IMR-90 (cell line): ENCODE data around the gene ATP13A2. TPM values are rescaled to one million over a fixed set of nuclear protein-coding genes. Genes with fewer than 3 reads are reported as not detected.

Experiments
- ATAC-seq: fragments of 200-7000 bp; cut with Tn5 transposase; 2 replicates; pipeline ENCODE4 v1.9.1; 2020; ENCODE audit warnings: low read depth, mild to moderate bottlenecking, moderate library complexity
- BruUV-seq: library from RNA; stranded (reverse); fragments of 400-500 nt; replicated peaks from 2 replicates; lab custom pipeline; 2021; lab: Mats Ljungman, UMichigan
- CTCF ChIA-PET: fragments of 300-600 bp; formaldehyde crosslinking; extraction: SDS; loops from one replicate; lab custom pipeline; 2021; ENCODE audit warnings: antibody characterized with exemption; lab: Yijun Ruan, JAX
- POLR2A ChIA-PET: fragments of 300-600 bp; sonication (Branson Sonifier 250); formaldehyde crosslinking; loops from one replicate; lab custom pipeline; 2022; ENCODE audit warnings: antibody characterized with exemption; ENCODE audit not compliant: unreplicated experiment; lab: Charles Lee
- DNase-seq: peaks from one replicate; pipeline ENCODE4 v3.0.0; 2013
- H2AFZ ChIP-seq: replicated peaks from 2 replicates; pipeline ENCODE3; 2013; ENCODE audit warnings: low read length, mild to moderate bottlenecking; ENCODE audit not compliant: poor library complexity
- H2AK5ac ChIP-seq: 2 replicates; pipeline ENCODE4 v1.6.1; 2013; ENCODE audit warnings: low read depth, low read length, inconsistent platforms
- H2AK9ac ChIP-seq: replicated peaks from 2 replicates; pipeline ENCODE3; 2013; ENCODE audit warnings: mild to moderate bottlenecking, low read depth, low read length, moderate library complexity; ENCODE audit not compliant: poor library complexity
- H2BK120ac ChIP-seq: 2 replicates; pipeline ENCODE4 v1.6.1; 2013; ENCODE audit warnings: low read depth, low read length, inconsistent platforms
- H2BK15ac ChIP-seq: 3 replicates; pipeline ENCODE4 v1.6.1; 2013; ENCODE audit warnings: low read depth, low read length, inconsistent platforms
- H2BK20ac ChIP-seq: 2 replicates; pipeline ENCODE4 v1.6.1; 2013; ENCODE audit warnings: low read depth, mild to moderate bottlenecking, inconsistent platforms, low read length, moderate library complexity
- H2BK5ac ChIP-seq: 2 replicates; pipeline ENCODE4 v1.6.1; 2013; ENCODE audit warnings: mild to moderate bottlenecking, low read depth, low read length, inconsistent platforms; ENCODE audit not compliant: poor library complexity, severe bottlenecking
- H3K14ac ChIP-seq: replicated peaks from 2 replicates; pipeline ENCODE4 v1.6.1; 2013; ENCODE audit warnings: low read depth, low read length, inconsistent platforms
- H3K18ac ChIP-seq: 2 replicates; pipeline ENCODE4 v1.6.1; 2013; ENCODE audit warnings: low read depth, low read length, control low read depth
- H3K23ac ChIP-seq: 2 replicates; pipeline ENCODE4 v1.6.1; 2013; ENCODE audit warnings: low read depth, low read length, inconsistent platforms
- H3K27ac ChIP-seq: 2 replicates; pipeline ENCODE4 v1.5.1; 2013; ENCODE audit warnings: mild to moderate bottlenecking, control low read depth, low read length; ENCODE audit not compliant: insufficient read depth
- H3K27me3 ChIP-seq: 2 replicates; pipeline ENCODE4 v1.6.1; 2013; ENCODE audit warnings: low read length; ENCODE audit not compliant: control insufficient read depth, insufficient read depth
- H3K36me3 ChIP-seq: 2 replicates; pipeline ENCODE4 v1.6.1; 2013; ENCODE audit warnings: low read length, mixed read lengths; ENCODE audit not compliant: control insufficient read depth, insufficient read depth
- H3K4ac ChIP-seq: 2 replicates; pipeline ENCODE4 v1.6.1; 2013; ENCODE audit warnings: low read depth, low read length, inconsistent platforms
- H3K4me1 ChIP-seq: 2 replicates; pipeline ENCODE4 v1.6.1; 2013; ENCODE audit warnings: low read length, mixed read lengths; ENCODE audit not compliant: control insufficient read depth, insufficient read depth
- H3K4me2 ChIP-seq: 2 replicates; pipeline ENCODE4 v1.6.1; 2013; ENCODE audit warnings: low read depth, mild to moderate bottlenecking, control low read depth, low read length, moderate library complexity
- H3K4me3 ChIP-seq: 2 replicates; pipeline ENCODE4 v1.5.1; 2013; ENCODE audit warnings: low read depth, mild to moderate bottlenecking, control low read depth, low read length, moderate library complexity; ENCODE audit not compliant: insufficient read depth
- H3K56ac ChIP-seq: 2 replicates; pipeline ENCODE4 v1.6.1; 2013; ENCODE audit warnings: low read length, inconsistent platforms; ENCODE audit not compliant: insufficient read depth; ENCODE audit errors: extremely low read depth
- H3K79me1 ChIP-seq, 2 experiments: 2 replicates each; pipeline ENCODE4 v1.6.1; 2013; ENCODE audit warnings: low read length in 2 of 2, inconsistent platforms in 1 of 2, low read depth in 1 of 2
- H3K9ac ChIP-seq: 2 replicates; pipeline ENCODE4 v1.6.1; 2013; ENCODE audit warnings: low read depth, low read length, control low read depth
- H3K9me1 ChIP-seq: 2 replicates; pipeline ENCODE4 v1.6.1; 2013; ENCODE audit warnings: low read length, inconsistent platforms; ENCODE audit not compliant: insufficient read depth
- H3K9me3 ChIP-seq: 2 replicates; pipeline ENCODE4 v1.6.1; 2013; ENCODE audit warnings: low read length; ENCODE audit not compliant: control insufficient read depth, insufficient read depth
- H4K20me1 ChIP-seq: 2 replicates; pipeline ENCODE4 v1.6.1; 2013; ENCODE audit warnings: low read length, inconsistent platforms; ENCODE audit not compliant: insufficient read depth
- H4K5ac ChIP-seq: 2 replicates; pipeline ENCODE4 v1.6.1; 2013; ENCODE audit warnings: mild to moderate bottlenecking, low read depth, low read length, control low read depth
- H4K8ac ChIP-seq, 2 experiments: 2 replicates each; pipeline ENCODE4 v1.6.1; 2013; ENCODE audit warnings: low read depth in 2 of 2, low read length in 2 of 2, control low read depth in 1 of 2, inconsistent platforms in 1 of 2
- H4K91ac ChIP-seq: 2 replicates; pipeline ENCODE4 v1.6.1; 2013; ENCODE audit warnings: low read depth, low read length, inconsistent platforms; ENCODE audit not compliant: insufficient read depth
- BHLHE40 ChIP-seq: fragments of 150-350 bp; IDR thresholded peaks from 2 replicates; pipeline ENCODE4 v1.6.1; 2016; ENCODE audit warnings: mild to moderate bottlenecking, low read depth, low read length
- CEBPB ChIP-seq: IDR thresholded peaks from 2 replicates; pipeline ENCODE4 v1.6.1; 2012; ENCODE audit warnings: low read depth, low read length, improper control_type of control experiment
- CHD1 ChIP-seq: IDR thresholded peaks from 2 replicates; pipeline ENCODE4 v1.6.1; 2012; ENCODE audit warnings: low read depth, low read length, improper control_type of control experiment
- CTCF ChIP-seq: conservative IDR thresholded peaks from 2 replicates; pipeline ENCODE4 v1.5.1; 2012; ENCODE audit warnings: mild to moderate bottlenecking, low read depth, low read length, improper control_type of control experiment
- ELK1 ChIP-seq: fragments of 150-350 bp; IDR thresholded peaks from 2 replicates; pipeline ENCODE4 v1.6.1; 2016; ENCODE audit warnings: low read depth, mild to moderate bottlenecking, low read length, moderate library complexity, borderline replicate concordance
- FOS ChIP-seq: fragments of 150-350 bp; IDR thresholded peaks from 2 replicates; pipeline ENCODE4 v1.6.1; 2016; ENCODE audit warnings: low read depth, low read length
- MAFK ChIP-seq: IDR thresholded peaks from 2 replicates; pipeline ENCODE4 v1.6.1; 2012; ENCODE audit warnings: low read depth, low read length, improper control_type of control experiment
- MAZ ChIP-seq: IDR thresholded peaks from 2 replicates; pipeline ENCODE4 v1.6.1; 2012; ENCODE audit warnings: low read depth, mild to moderate bottlenecking, low read length, improper control_type of control experiment, moderate library complexity, borderline replicate concordance
- MXI1 ChIP-seq: IDR thresholded peaks from 2 replicates; pipeline ENCODE4 v1.6.1; 2012; ENCODE audit warnings: low read depth, mild to moderate bottlenecking, low read length, moderate library complexity, borderline replicate concordance
- NFE2L2 ChIP-seq: fragments of 150-350 bp; IDR thresholded peaks from 2 replicates; pipeline ENCODE4 v1.6.1; 2016; ENCODE audit warnings: low read depth, mild to moderate bottlenecking, low read length
- POLR2A ChIP-seq: IDR thresholded peaks from 2 replicates; pipeline ENCODE4 v1.6.1; 2012; ENCODE audit warnings: mild to moderate bottlenecking, low read depth, low read length
- RAD21 ChIP-seq: IDR thresholded peaks from 2 replicates; pipeline ENCODE4 v1.6.1; 2012; ENCODE audit warnings: low read length, improper control_type of control experiment
- RCOR1 ChIP-seq: IDR thresholded peaks from 2 replicates; pipeline ENCODE4 v1.6.1; 2012; ENCODE audit warnings: mild to moderate bottlenecking, low read length, improper control_type of control experiment; ENCODE audit not compliant: insufficient replicate concordance
- RFX5 ChIP-seq: IDR thresholded peaks from 2 replicates; pipeline ENCODE4 v1.8.0; 2012; ENCODE audit warnings: low read depth, mild to moderate bottlenecking, low read length, moderate library complexity
- SMC3 ChIP-seq: fragments of 150-350 bp; IDR thresholded peaks from 2 replicates; pipeline ENCODE4 v1.6.1; 2016; ENCODE audit warnings: low read depth, mild to moderate bottlenecking, antibody characterized with exemption, low read length, moderate library complexity
- USF2 ChIP-seq: fragments of 150-350 bp; IDR thresholded peaks from 2 replicates; pipeline ENCODE4 v1.6.1; 2017; ENCODE audit warnings: mild to moderate bottlenecking, antibody characterized with exemption, low read length, low read depth
- whole genome bisulfite sequencing, 2 experiments: methylation state at CpG; one replicate each; pipeline versions ENCODE4 v1.1.5 to v1.1.7; 2013; ENCODE audit warnings: missing lambda C conversion rate in 2 of 2; ENCODE audit not compliant: insufficient read length in 1 of 2; ENCODE audit errors: extremely low coverage in 2 of 2; 5-methylcytosine and 5-hydroxymethylcytosine counted together
- dilution Hi-C: fragments of 300-500 bp; cut with HindIII; formaldehyde crosslinking; loops from one replicate; pipeline ENCODE4 v1.14.3; 2018; ENCODE audit warnings: low sequenced_read_pairs; ENCODE audit not compliant: unreplicated experiment
- in situ Hi-C: fragments of 300-500 bp; cut with MboI; formaldehyde crosslinking; loops from 3 replicates; pipeline ENCODE4 v1.14.3; 2019; ENCODE audit warnings: low sequenced_read_pairs, inconsistent platforms, mixed read lengths
- intact Hi-C: fragments of 100-400 bp; cut with micrococcal nuclease; formaldehyde crosslinking; loops from 2 replicates; pipeline ENCODE4 v1.10.0; 2022
- polyA plus RNA-seq, 3 experiments: library from polyadenylated mRNA; depleted of rRNA; stranded (reverse); fragments of >200 nt; gene quantifications; 2 replicates each; pipeline ENCODE4 v1.2.3, GENCODE V29; 2012; ENCODE audit warnings: low replicate concordance in 1 of 3
- total RNA-seq: library from RNA; depleted of rRNA; stranded (reverse); fragments of >200 nt; gene quantifications from 2 replicates; pipeline ENCODE4 v1.2.3, GENCODE V29; 2012

Gene ATP13A2
- total and polyA plus RNA-seq, 2 of the 4 experiments (the other 2 are of a cell fraction): 5.7 to 18.9 TPM

- Histone ChIP-seq H3K36me3 (peaks cover 28% of the 10 kb centered on the region), H2BK5ac (no peak overlapping the region), H3K9me3 (no peaks in the 10 kb centered on the region), H2AFZ (no peak overlapping the region), H3K4ac (no peak overlapping the region), H3K4me1 (no peaks in the 10 kb centered on the region), H2BK20ac (no peak overlapping the region), H3K14ac (no peak overlapping the region), H2BK15ac (no peak overlapping the region), H3K9me1 (no peaks in the 10 kb centered on the region), H2BK120ac (no peak overlapping the region), H4K8ac (no peak overlapping the region), H3K18ac (no peak overlapping the region), H3K9ac (no peak overlapping the region), H4K5ac (no peak overlapping the region), H4K91ac (no peak overlapping the region), H3K56ac (no peak overlapping the region), H3K4me2 (no peak overlapping the region), H3K23ac (no peak overlapping the region), H3K4me3 (no peak overlapping the region), H3K27ac (no peak overlapping the region), H4K20me1 (no peaks in the 10 kb centered on the region; the same call in 1 of the 2 replicates), H2AK9ac (peak overlapping the region; percentile 31), H3K27me3 (no peaks in the 10 kb centered on the region), H2AK5ac (no peak overlapping the region), H3K79me1 (peaks cover 9 to 28% of the 10 kb centered on the region in 2 experiments; a peak in 3 of 4 replicates)
- intact Hi-C loops: no loop called here
- in situ Hi-C loops: loop anchor here (25.0 kb wide), 1 partner anchor 421 kb away; the partner anchor contains the start of gene NBPF1
- ChIA-PET POLR2A (no interaction called here), CTCF (interaction anchor here (1.3 kb wide), 1 partner anchor 12 kb away, joined by 3 read pairs; no protein-coding TSS in a partner anchor)
- BruUV-seq: no TSS peak
- dilution Hi-C loops: no loop called here
- DNase-seq (no peak), ATAC-seq (no peak)
- WGBS, 2 experiments: 95% methylated on average over 3 of the region's 4 CpGs; no CpG with 5 or more reads in 1 of the 2 experiments
- no peak for TF ChIP-seq CTCF
- TF ChIP-seq RFX5: no peak
- TF ChIP-seq RAD21: no peak
- TF ChIP-seq FOS: no peak
- TF ChIP-seq CEBPB: no peak
- TF ChIP-seq SMC3: no peak
- no peak for TF ChIP-seq RCOR1
- no peak for TF ChIP-seq USF2
- no peak for TF ChIP-seq MAFK
- no peak for TF ChIP-seq NFE2L2
- no peak for TF ChIP-seq CHD1
- TF ChIP-seq POLR2A: no peak
- TF ChIP-seq MAZ: no peak
- TF ChIP-seq MXI1: no peak
- TF ChIP-seq ELK1: no peak
- TF ChIP-seq BHLHE40: no peak
These were observed 21.8 kb upstream of the ATP13A2 start for GRCh38 chr1:17033481-17033880.
